ENCODE results near the gene TREH. TPM values are rescaled to one million over a fixed set of nuclear protein-coding genes. Genes with fewer than 3 reads are reported as not detected.
"Not testable (repeated sequence)": the region's sequence is repeated elsewhere in the genome, so short reads cannot be mapped to it uniquely, and the experiment has no call there.

Gene TREH, protein sequence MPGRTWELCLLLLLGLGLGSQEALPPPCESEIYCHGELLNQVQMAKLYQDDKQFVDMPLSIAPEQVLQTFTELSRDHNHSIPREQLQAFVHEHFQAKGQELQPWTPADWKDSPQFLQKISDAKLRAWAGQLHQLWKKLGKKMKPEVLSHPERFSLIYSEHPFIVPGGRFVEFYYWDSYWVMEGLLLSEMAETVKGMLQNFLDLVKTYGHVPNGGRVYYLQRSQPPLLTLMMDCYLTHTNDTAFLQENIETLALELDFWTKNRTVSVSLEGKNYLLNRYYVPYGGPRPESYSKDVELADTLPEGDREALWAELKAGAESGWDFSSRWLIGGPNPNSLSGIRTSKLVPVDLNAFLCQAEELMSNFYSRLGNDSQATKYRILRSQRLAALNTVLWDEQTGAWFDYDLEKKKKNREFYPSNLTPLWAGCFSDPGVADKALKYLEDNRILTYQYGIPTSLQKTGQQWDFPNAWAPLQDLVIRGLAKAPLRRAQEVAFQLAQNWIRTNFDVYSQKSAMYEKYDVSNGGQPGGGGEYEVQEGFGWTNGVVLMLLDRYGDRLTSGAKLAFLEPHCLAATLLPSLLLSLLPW
- not detected for total RNA-seq

DNA sequence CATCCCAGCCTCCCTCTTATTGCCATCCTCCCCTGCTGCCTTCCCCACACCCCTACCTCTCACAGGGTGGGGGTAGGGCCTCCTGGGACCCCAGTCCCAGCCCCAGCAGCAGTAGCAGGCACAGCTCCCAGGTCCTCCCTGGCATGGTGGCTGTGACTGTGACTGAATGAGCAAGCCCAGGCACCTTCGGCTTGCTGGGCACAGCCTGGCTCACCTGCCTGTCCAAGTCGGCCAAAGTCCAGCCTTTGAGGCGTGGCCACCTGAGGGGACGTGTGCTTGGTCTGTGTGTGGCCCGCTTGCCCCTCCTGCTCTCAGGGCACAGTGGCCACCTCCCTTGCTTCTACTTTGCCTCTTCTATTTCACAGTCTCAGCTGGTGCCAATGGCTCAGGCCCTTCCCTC lies at the start of gene TREH:
Gene TREH, minus strand, starts transcription at position 168 of the 400 bp plus-strand sequence. Its CDS starts 23 bp downstream, at position 145.
- 89 to 97% methylated on average over 4 to 5 of the region's 5 CpGs for WGBS, 2 donors
- H3K27me3 ChIP-seq: no peaks in the 10 kb centered on the region
- H3K27ac ChIP-seq: peak within 1 kb of the TSS in 1 of 4 donors; percentile 34
- no peaks in the 10 kb centered on the region for H3K9me3 ChIP-seq
- no peak for TF ChIP-seq EP300 (IDR thresholded peaks at IDR 0.05)
- no peak for TF ChIP-seq POLR2A (IDR thresholded peaks at IDR 0.05)
- TF ChIP-seq, protein P1, sequence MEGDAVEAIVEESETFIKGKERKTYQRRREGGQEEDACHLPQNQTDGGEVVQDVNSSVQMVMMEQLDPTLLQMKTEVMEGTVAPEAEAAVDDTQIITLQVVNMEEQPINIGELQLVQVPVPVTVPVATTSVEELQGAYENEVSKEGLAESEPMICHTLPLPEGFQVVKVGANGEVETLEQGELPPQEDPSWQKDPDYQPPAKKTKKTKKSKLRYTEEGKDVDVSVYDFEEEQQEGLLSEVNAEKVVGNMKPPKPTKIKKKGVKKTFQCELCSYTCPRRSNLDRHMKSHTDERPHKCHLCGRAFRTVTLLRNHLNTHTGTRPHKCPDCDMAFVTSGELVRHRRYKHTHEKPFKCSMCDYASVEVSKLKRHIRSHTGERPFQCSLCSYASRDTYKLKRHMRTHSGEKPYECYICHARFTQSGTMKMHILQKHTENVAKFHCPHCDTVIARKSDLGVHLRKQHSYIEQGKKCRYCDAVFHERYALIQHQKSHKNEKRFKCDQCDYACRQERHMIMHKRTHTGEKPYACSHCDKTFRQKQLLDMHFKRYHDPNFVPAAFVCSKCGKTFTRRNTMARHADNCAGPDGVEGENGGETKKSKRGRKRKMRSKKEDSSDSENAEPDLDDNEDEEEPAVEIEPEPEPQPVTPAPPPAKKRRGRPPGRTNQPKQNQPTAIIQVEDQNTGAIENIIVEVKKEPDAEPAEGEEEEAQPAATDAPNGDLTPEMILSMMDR (IDR thresholded peaks at IDR 0.05): no peak
- H3K4me1 ChIP-seq: peaks cover 0 to 5% (median 0%) of the 10 kb centered on the region in 4 donors
- DNase-seq (ENCODE audit: low spot score in 2 of 2): no peak
- H3K4me3 ChIP-seq: no peak within 1 kb of the TSS
- no peaks in the 10 kb centered on the region for H3K36me3 ChIP-seq

DNA sequence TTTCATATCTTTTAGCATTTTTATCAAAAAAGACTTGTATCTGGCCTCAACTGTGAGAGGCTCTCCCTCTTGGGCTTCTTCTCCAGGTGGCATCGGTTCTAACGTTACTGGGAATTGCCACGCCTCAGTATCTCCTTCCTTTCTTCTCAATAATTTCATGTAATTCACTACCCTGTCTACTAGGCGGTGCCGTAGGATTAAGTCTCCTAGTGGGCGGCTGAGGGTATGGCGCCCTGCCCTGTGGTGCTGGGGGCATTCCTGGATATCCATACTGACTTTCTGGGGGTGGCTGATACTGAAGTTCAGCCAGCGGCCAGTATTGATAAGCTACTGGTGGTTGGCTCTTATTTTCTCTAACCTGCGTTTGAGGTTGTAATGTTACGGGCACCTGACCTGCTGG lies 48.7 kb upstream of the TREH start:
- TF ChIP-seq, protein P1 (IDR thresholded peaks at IDR 0.05): peak in 1 of 5 experiments; percentile 13
- not testable (repeated sequence) for H3K27ac ChIP-seq; H3K4me1 ChIP-seq; H3K4me3 ChIP-seq; H3K36me3 ChIP-seq; H3K27me3 ChIP-seq; H3K9me3 ChIP-seq; DNase-seq (ENCODE audit: low spot score in 2 of 2)
- 91 to 95% methylated on average over 10 of the region's 10 CpGs for WGBS, 2 donors

DNA sequence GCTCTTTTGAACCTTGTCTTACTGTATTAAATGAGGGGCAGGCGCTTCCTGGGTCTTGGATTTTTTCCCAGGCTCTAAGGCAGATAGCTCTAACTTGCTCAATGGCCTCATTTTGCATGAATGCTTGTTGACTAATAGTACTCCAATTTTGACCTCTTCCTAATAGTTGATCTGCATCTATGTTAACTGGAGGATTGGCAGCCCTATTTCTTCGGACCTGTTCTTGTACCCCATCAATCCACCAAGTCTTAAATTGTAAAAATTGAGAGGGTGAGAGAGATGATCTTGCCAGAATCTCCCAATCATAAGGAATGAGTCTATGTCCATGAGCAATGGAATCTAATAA lies 48.2 kb upstream of the TREH start:
- not testable (repeated sequence) for H3K4me1 ChIP-seq; H3K9me3 ChIP-seq; H3K36me3 ChIP-seq; H3K4me3 ChIP-seq; DNase-seq (ENCODE audit: low spot score in 2 of 2); H3K27me3 ChIP-seq; H3K27ac ChIP-seq
- 45 to 53% methylated on average over 2 of the region's 2 CpGs for WGBS, 2 donors

DNA sequence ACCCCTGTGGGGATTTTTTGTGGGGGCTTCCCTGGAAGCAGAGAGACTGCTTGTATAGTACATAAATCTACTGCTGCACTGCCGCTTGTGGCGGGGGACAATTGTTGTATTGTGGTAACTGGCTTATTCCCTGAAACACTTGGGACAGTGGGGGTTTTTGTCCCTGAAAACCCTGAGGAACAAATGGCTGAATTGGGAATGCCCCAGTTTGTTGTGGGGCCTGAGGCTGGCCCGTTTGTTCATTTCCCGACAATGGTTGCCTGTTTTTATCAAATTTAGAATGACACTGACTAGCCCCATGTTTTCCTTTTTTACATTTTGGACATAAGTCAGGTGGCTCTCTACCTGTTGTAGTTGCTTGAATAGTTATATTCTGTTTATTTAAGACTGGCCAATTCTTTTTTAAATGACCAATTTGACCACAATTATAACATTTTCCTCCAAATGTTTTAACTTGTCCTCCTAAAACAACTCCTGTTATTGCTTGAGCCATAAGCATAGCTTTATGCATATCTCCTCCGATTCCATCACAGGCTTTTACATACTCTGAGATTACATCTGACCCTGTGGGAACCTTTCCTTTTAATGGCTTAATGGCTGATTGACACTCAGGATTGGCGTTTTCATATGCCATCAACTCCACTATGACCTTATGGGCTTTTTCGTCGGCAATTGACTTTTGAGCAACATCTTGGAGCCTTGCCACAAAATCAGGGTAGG lies 47.7 kb upstream of the TREH start:
- not testable (repeated sequence) for DNase-seq (ENCODE audit: low spot score in 2 of 2); H3K9me3 ChIP-seq; H3K27me3 ChIP-seq; H3K36me3 ChIP-seq; H3K4me3 ChIP-seq; H3K4me1 ChIP-seq; H3K27ac ChIP-seq
- 31 to 34% methylated on average over 8 of the region's 8 CpGs for WGBS, 2 donors

DNA sequence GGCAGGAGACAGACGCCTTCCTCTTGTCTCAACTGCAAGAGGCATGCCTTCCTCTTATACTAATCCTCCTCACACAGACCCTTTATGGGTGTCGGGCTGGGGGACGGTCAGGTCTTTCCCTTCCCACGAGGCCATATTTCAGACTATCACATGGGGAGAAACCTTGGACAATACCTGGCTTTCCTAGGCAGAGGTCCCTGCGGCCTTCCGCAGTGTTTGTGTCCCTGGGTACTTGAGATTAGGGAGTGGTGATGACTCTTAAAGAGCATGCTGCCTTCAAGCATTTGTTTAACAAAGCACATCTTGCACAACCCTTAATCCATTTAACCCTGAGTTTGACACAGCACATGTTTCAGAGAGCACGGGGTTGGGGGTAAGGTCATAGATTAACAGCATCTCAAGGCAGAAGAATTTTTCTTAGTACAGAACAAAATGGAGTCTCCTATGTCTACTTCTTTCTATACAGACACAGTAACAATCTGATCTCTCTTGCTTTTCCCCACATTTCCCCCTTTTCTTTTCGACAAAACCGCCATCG lies 42.1 kb upstream of the TREH start:
- 84 to 87% methylated on average over 4 of the region's 10 CpGs for WGBS, 2 donors
- H3K4me1 ChIP-seq; H3K9me3 ChIP-seq; H3K4me3 ChIP-seq; H3K27ac ChIP-seq; DNase-seq (ENCODE audit: low spot score in 2 of 2); H3K36me3 ChIP-seq; H3K27me3 ChIP-seq: not testable (repeated sequence)

DNA sequence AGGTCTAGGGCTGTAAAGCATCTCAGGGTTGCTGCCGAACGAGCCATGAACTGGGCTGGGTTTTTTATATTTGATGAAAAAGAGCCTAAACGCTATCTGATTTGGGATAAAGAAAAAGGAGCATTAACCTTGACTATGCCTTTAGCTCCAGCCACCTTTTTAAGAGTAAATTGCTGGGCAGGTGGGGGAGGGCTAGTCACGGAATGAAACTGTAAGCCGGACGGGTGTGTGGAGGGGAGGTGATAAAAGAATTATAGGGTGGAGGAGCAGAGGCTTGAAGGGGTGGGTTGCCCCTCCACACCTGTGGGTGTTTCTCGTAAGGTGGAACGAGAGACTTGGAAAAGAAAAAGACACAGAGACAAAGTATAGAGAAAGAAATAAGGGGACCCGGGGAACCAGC lies 41.3 kb upstream of the TREH start:
- WGBS, 2 donors: 58 to 63% methylated on average over 8 to 9 of the region's 9 CpGs
- H3K27ac ChIP-seq, H3K4me3 ChIP-seq: not testable (repeated sequence)

DNA sequence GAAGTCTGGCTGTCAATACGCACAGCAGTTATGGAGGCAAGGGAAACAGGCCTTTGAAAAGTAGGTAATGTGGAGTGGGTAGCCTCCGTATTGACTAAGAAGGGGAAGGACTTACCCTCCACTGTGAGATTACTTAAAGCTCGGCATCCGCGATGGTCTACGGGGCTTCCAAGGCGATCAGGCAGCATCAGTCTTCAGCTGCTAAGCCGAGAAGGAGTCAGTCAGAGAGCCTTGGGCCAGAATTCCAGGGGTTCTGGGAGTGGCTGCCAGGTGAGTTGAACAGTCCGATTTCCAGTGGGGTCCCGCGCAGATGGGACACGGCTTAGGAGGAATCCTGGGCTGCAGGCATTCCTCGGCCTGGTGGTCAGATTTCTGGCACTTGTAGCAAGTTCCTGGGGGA lies 40.6 kb upstream of the TREH start:
- H3K4me1 ChIP-seq; H3K27me3 ChIP-seq; DNase-seq (ENCODE audit: low spot score in 2 of 2); H3K4me3 ChIP-seq; H3K27ac ChIP-seq; H3K36me3 ChIP-seq; H3K9me3 ChIP-seq: not testable (repeated sequence)
- 49 to 50% methylated on average over 12 to 13 of the region's 13 CpGs for whole genome bisulfite sequencing, 2 donors

More for the DNA sequence above, 41.3 kb upstream of the TREH start:
- not testable (repeated sequence) for H3K27me3 ChIP-seq; H3K9me3 ChIP-seq; DNase-seq (ENCODE audit: low spot score in 2 of 2); H3K4me1 ChIP-seq; H3K36me3 ChIP-seq

DNA sequence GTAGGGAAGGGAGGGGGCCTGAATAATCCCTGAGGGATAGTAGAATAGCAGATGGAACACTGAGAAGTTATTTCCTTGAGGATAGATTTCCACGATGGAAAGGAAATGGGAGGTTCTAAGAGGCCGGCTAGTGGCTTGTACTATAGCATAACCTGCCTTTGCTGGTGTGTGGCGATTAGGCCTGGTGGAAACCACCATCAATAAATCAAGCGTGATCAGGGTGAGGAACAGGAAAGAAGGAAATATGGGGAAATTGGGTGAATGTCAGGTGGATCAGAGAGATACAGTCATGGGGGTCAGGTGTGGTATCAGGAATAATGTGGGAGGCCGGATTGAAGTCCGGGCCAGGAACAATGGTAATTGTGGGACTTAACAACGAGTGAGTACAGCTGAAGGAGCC lies 39.1 kb upstream of the TREH start:
- 72 to 80% methylated on average over 7 of the region's 7 CpGs for WGBS, 2 donors
- H3K4me1 ChIP-seq: peaks cover 0 to 10% (median 0%) of the 10 kb centered on the region in 4 donors
- not testable (repeated sequence) for H3K27ac ChIP-seq; DNase-seq (ENCODE audit: low spot score in 2 of 2); H3K36me3 ChIP-seq; H3K9me3 ChIP-seq; H3K4me3 ChIP-seq; H3K27me3 ChIP-seq

DNA sequence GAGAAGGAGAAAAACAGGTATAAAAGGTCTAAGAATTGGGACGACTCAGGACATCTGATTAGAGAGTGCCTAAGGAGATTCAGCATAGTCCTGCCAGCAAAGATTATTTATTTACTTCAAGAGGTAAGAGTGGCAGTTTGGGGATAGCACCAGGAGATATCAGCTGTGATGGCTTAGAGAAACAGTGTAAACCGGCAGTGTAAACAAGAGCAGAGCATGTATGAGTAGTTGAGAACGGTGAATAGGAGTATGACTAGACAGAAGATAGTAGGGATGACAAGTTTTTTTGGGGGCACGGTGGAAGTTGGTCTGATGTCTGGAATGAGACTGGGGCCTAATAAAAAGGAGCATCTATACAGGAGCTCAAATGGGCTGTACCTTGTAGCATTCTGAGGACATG lies 38.3 kb upstream of the TREH start:
- H3K4me3 ChIP-seq; H3K27me3 ChIP-seq; H3K9me3 ChIP-seq; H3K36me3 ChIP-seq; H3K27ac ChIP-seq; DNase-seq (ENCODE audit: low spot score in 2 of 2): not testable (repeated sequence)
- peaks cover 0 to 10% (median 0%) of the 10 kb centered on the region in 4 donors for H3K4me1 ChIP-seq
- WGBS, 2 donors: 85 to 88% methylated on average over 4 of the region's 4 CpGs

DNA sequence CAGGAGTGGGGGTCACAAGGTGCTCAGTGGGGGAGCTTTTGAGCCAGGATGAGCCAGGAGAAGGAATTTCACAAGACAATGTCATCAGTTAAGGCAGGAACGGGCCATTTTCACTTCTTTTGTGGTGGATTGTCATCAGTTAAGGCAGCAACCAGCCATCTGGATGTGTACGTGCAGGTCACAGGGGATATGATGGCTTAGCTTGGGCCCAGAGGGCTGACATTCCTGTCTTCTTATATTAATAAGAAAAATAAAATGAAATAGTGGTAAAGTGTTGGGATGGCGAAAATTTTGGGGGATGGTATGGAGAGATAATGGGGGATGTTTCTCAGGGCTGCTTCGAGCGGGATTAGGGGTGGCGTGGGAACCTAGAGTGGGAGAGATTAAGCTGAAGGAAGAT lies 37.8 kb upstream of the TREH start:
- not testable (repeated sequence) for DNase-seq (ENCODE audit: low spot score in 2 of 2); H3K27ac ChIP-seq; H3K36me3 ChIP-seq; H3K9me3 ChIP-seq; H3K4me3 ChIP-seq; H3K27me3 ChIP-seq
- H3K4me1 ChIP-seq: peaks cover 0 to 10% (median 0%) of the 10 kb centered on the region in 4 donors
- 85 to 87% methylated on average over 6 of the region's 6 CpGs for WGBS, 2 donors
